ENCODE data around the gene ISYNA1. TPM values are rescaled to one million over a fixed set of nuclear protein-coding genes. Genes with fewer than 3 reads are reported as not detected.
A peak's percentile ranks its signal among the peaks of the same experiment; 100 is the strongest.
"Not testable (repeated sequence)": the region's sequence is repeated elsewhere in the genome, so short reads cannot be mapped to it uniquely, and the experiment has no call there.

Gene ISYNA1
- total RNA-seq, 2 donors from 2014 or later: 27.5 to 28.1 TPM

DNA sequence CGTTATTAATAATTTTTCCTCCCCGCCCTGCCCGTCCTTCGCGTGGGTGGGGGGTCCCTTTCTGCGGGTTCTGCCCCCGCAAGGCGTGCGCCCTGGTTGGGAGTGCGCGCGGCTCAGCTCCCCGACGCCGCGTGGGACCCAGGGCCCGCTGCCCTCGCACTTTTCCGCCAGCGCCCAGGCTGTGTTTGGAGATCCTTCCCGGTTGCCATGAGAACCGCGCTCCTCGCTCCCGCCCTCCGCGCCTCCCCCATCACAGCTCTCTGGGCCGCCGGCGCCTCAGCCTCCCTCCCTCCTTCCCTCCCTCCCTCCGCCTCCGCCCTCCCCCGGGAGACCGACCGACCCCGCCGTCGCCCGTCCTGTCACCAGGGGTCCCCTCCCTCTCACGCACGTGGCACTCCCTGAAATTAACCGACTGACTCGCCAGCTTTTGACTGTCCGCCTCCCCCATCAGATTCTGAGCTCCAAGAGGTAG, 21.1 kb downstream of the ISYNA1 start:
- DNase-seq (ENCODE audit: low spot score): peak; percentile 98
- intact Hi-C loops (cut with DNase I): loop anchor here in 1 of 2 donors (10.0 kb wide), 2 partner anchors 142 to 952 kb away; partner anchors contain the start of genes IQCN and NXNL1

DNA sequence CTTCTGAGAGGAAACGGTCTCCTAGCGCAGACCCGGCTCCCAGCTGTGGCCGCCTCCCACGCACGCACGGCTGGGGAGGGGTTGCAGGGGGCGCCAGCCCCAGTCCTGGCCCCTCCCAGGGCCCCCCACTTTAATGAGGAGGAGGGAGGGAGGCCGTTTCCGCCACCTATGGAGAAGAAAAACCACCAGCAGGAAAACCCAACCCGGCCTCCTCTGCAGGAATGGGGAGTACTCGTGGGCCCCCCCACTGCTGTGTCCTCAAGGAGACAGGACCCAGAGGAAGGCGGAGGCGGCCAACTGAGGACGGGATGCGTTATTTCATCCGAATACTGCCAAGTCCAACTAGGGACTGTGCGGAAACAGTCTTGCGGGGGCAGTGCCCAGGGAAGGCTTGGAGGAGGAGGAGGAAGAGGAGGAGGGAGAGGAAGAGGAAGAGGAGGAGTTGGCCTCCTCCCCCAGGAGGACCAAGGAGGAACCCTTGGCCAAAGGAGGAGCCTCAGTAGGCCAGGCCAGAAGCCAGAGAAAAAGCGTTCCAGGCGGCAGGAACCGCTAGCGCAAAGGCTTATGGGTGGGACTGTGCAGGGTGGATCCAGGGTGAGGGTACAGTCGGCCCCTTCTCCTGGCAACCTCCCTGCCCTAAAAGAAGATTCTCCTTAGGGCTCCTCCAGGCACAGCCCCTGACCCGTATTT, 22.6 kb downstream of the ISYNA1 start:
- intact Hi-C loops (cut with DNase I): loop anchor here in 1 of 2 donors (10.0 kb wide), 2 partner anchors 141 to 951 kb away; partner anchors contain the start of genes IQCN and NXNL1
- peak; percentile 94 for DNase-seq (ENCODE audit: low spot score)

DNA sequence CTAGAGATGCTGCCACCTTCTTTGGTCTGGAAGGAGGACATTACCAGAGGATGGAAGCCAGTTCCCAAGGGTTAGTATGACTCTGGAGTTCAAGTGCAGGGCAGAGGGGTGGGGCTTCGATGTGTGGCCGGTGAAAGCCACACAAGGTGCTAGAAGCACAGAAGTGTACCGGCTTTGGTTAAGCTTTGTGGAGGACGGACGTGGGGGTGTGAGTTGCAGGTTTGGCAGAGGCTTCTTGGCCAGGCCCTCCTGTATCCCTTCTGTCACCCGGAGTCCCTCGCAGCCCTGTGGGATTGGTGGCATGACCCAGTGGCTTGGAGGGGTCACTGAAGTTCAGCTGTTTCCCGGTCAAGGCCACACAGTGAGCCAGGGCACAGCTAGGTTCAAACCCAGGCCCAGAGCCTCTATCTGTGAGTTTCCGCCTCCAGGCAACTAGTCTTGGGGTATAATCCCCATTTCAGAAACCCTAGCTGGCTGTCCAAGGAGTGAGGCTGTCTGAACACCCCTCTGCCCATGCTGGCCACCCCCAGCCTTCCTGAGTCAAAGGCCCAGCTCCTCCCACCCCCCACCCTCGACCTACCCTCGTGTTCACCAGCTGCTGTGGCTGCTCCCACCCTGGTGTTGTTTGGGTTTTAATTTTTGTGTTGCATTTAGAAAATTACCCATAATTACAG, 23.3 kb downstream of the ISYNA1 start:
- no peak for DNase-seq (ENCODE audit: low spot score)
- intact Hi-C loops (cut with DNase I): loop anchor here (5.0 to 10.0 kb wide), 3 partner anchors 67 to 950 kb away; partner anchors contain the start of genes IQCN (in 1 of the 2) and NXNL1 (in 1 of the 2)

DNA sequence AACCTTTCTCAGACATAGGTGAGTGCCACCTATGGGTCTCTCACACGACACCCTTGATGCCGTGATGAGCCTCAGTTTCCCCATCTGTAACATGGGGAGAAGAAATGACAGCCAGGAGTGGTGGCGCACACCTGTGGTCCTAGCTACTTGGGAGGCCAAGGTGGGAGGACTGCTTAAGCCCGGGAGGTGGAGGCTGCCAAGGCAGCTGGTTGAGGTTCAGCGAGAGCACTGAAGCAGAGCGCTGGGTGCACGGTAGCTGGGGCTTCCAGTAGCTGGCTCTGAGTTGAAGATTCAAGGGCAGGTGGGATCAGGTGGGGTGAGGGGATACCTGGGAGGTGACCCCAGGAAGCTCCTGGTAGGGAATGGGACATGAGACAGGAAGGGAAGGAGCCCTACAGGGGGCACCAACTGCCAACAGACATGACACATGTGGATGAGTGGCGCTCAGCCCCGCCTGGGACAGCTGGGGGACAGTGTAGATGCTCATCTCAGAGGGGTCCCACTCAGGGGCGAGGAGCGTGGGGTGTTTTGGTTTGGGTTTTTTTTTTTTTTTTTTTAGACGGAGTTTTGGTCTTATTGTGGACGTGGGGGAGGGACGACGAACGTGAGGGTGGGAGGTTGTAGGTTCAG, 25.2 kb downstream of the ISYNA1 start:
- intact Hi-C loops (cut with DNase I): loop anchor here (5.0 to 10.0 kb wide), 3 partner anchors 65 to 948 kb away; partner anchors contain the start of genes IQCN (in 1 of the 2) and NXNL1 (in 1 of the 2)
- no peak for DNase-seq (ENCODE audit: low spot score)

DNA sequence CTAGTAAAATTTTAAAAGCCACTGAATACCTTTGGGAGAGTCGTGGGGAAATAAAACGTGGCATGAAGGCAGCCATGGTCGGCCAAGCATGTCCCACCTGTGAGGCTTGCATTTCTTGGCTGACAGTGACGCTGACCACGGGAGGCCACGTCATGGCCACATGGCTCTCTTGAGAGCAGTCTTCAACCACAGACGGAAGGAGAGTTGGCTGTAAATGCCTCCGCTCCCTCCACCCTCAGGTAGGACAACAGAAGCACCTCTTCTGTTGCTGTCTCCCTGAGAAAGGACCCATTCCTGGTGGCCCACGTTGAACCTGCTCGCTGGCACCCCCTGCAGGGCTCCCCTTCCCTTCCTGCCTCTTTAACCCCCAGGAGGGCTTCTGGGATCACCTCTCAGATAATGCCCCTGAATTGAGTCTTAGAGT, 29.9 kb downstream of the ISYNA1 start:
- intact Hi-C loops (cut with DNase I): loop anchor here in 1 of 2 donors (10.0 kb wide), 1 partner anchor 53 kb away; no protein-coding TSS in a partner anchor
- peak; percentile 80 for DNase-seq (ENCODE audit: low spot score)

DNA sequence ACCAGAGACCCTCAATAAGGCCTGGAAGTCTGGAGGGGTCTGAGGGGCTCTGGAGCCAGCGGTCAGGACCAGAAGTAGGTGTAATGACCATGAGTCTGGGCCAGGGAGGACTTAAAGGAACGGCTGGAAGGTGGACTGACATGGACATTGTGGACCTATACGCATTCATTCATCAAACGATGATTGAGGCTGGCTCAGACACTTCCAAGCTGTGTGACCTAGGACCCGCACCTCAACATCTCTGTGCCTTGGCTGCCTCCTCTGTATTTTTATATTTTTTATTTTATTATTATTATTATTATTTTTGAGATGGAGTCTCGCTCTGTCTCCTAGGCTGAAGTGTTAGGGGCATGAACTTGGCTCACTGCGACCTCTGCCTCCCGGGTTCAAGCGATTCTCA, 31.2 kb downstream of the ISYNA1 start:
- DNase-seq (ENCODE audit: low spot score): no peak
- intact Hi-C loops (cut with DNase I): loop anchor here in 1 of 2 donors (10.0 kb wide), 1 partner anchor 52 kb away; no protein-coding TSS in a partner anchor

DNA sequence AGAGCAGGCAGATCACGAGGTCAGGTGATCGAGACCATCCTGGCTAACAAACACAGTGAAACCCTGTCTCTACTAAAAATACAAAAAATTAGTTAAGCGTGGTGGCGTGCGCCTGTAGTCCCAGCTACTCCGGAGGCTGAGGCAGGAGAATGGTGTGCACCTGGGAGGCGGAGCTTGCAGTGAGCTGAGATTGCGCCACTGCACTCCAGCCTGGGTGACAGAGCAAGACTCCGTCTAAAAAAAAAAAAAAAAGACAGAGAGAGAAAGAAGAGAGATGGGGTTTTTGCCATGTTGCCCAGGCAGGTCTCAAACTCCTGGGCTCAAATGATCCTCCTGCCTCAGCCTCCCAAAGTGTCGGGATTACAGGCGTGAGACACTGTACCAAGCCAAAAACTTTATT, 32.2 kb downstream of the ISYNA1 start:
- not testable (repeated sequence) for DNase-seq (ENCODE audit: low spot score)
- intact Hi-C loops (cut with DNase I): loop anchor here in 1 of 2 donors (10.0 kb wide), 1 partner anchor 51 kb away; no protein-coding TSS in a partner anchor

DNA sequence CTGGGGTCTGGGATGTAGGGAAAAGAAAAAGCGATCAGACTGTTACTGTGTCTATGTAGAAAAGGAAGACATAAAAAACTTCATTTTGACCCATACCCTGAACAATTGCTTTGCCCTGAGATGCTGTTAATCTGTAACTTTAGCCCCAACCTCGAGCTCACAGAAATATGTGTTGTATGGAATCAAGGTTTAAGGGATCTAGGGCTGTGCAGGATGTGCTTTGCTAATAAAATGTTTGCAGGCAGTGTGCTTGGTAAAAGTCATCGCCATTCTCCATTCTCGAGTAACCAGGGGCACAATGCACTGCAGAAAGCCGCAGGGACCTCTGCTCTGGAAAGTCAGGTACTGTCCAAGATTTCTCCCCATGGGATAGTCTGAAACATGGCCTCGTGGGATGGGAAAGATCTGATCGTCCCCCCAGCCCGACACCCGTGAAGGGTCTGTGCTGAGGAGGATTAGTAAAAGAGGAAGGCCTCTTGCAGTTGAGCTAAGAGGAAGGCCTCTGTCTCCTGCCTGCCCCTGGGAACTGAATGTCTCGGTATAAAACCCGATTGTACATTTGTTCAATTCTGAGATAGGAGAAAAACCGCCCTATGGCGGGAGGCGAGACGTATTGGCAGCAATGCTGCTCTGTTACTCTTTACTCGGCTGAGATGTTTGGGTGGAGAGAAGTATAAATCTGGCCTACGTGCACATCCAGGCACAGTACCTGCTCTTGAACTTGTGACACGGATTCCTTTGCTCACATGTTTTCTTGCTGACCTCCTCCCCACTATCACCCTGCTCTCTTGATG, 35.3 kb downstream of the ISYNA1 start:
- DNase-seq (ENCODE audit: low spot score): not testable (repeated sequence)
- intact Hi-C loops (cut with DNase I): loop anchor here in 1 of 2 donors (10.0 kb wide), 1 partner anchor 48 kb away; no protein-coding TSS in a partner anchor

DNA sequence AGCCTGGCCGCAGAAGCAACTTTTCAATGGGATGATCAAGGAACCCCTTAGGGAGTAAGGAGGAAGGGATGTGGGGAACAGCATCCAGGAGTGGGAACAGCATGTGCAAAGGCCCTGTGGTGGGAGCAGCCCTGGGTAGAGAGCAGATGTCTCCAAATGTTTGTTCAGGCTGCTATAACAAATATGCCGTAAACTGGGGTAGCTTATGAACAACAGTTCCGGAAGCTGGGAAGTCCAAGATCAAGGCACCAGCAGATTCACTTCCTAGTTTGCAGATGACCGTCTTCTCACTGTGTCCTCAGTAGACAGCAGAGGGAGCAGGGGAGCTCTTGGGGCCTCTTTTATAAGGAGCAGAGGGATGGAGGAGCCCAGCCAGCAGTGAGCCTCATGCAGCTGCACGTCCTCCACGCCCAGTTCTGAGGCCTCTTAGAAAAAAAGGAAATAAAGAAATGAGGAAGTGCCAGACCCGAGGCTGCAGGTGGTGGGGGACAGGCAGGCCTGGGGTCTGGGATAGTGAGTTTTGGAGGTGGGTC, 36.3 kb downstream of the ISYNA1 start:
- intact Hi-C loops (cut with DNase I): loop anchor here in 1 of 2 donors (10.0 kb wide), 1 partner anchor 47 kb away; no protein-coding TSS in a partner anchor
- peak; percentile 92 for DNase-seq (ENCODE audit: low spot score)

DNA sequence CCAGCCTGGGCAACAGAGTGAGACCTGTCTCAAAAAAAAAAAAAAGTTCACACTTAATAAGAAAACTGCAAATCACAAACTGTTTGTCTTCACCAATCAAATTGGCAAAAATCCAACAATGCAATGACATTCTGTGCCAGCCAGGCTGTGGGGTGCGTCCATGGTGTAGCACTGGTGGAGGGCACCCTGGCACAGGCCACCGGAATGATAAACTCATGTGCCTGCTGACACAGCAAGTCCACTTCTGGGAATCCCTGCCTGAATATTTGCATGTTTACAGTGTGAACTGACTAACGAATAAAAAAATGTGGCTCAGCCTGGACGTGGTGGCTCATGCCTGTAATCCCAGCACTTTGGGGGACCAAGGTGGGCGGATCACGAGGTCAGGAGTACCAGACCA, 38.9 kb downstream of the ISYNA1 start:
- DNase-seq (ENCODE audit: low spot score): no peak
- intact Hi-C loops (cut with DNase I): no loop called here

DNA sequence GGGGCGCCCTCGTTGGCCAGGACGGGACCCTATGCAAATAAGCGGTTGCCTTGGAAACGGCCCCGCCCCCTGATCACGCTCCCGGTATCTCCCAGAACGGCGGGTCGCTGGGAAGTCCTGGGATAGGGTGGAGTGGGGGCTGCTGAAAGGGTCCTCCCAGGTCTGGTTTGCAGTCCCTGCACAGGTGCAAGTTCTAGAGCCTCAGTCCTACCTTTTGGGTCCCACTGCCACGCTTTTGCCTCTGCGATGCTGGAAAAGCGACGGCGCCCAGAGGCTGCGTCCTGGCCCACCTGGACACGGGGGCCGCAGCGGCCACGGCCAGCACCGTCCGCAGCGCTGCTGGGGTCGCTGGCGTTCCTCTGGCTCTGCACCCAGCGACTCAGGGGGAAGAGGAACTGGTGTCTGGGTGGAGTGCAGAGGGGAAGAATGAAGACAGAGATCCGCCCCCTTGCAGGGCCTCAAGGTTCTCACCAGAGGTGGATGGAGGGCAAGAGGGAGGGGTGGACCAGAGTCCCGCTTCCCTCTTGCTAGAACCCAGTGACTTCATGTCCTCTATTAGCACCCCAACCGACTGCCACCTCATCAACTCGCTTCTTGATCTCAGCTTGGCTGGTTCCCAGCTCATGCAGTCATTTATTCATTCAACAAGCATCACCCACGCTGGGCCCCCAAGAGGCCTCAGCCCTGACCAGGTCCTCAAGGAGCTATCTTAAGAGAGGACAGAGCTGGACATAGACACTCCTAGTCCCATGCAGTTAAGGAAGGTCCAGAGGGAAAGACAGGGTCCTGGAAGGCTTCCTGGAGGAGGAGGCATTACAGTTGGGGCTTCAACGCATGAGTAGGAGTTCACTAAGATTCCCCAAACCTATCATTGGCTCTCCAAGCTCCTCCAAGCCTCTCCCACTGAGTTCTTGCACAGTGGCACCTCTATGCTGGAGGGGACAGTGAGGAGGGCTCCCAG, 40.4 kb downstream of the ISYNA1 start, which contains the start of gene LRRC25:
Gene LRRC25, minus strand, starts transcription at position 381 of the 961 bp plus-strand sequence. CDS start 659 bp downstream, outside the sequence.
- intact Hi-C loops (cut with DNase I): no loop called here
- DNase-seq (ENCODE audit: low spot score): peak; percentile 88

DNA sequence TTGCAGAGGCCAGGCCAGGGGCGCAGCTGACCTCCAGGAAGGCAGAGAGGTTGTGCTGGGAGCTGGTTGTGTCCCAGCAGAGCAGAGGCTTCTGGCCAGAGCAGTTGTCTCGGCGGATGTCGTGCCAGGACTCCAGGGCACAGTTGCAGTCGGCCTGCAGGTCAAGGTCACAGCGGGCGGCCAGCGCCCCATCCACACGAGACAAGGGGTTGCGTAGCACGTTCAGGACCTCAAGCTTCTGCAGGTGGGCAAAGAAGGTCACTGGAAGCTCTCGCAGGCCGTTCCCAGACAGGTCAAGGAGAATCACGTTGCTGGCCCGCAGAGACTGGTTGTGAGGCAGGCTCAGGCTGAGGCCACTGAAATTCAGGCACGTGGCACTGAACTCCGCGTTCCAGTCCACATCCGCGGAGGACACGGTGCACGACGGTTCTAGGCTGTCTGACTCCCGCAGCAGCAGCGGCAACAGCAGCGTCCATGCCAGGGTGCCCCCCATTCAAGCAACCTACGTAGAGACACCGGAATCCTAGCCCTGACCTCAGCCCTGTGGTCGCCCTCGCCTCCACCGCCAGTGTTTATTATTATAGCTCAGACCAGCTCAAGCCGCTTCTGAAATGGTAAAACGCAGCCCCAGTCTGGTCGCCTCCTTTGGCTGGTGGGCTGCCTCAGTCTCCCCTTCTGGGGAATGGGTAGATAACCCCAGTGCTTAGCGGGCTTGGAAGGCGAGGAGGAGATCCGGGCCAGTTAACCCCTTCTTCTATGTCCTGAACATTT, 41.3 kb downstream of the ISYNA1 start:
- intact Hi-C loops (cut with DNase I): no loop called here
- no peak for DNase-seq (ENCODE audit: low spot score)

DNA sequence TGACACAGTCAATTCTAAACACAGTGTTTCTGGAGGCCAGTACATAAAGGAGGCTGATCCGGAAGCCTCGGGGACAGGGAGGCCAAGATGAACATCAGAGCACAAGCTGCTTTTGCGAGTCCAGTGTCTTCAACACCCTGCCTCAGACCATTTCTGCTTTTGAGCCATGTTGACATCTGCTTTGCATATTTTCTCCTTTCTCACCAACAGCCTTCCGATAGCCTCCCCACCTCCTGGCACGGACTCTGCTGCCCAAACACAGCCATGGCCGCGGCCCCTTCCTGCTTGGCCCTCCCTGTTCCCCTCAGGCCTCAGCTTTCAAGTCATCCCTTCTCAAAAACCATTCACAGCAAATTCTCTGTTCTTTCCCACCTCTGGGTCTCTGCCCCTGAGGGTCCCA, 44.1 kb downstream of the ISYNA1 start:
- intact Hi-C loops (cut with DNase I): no loop called here
- no peak for DNase-seq (ENCODE audit: low spot score)

DNA sequence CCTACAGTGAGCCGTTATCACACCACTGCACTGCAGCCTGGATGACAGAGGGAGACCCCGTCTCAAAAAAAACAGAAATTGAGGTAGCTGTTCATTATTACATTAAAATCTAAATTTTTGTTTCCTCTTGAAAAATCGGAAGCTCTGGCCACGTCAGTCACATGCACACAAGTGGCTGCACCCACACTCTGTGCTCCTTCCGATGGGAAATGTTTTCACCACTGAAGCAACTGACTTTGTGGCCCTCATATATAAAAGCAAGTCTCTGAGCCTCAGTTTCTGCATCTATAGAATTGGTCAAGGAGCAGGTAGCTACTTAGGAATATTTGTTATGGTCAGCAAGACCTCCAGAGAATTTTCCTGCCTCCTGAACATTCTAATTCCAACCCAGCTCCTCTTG, 45.0 kb downstream of the ISYNA1 start:
- no peak for DNase-seq (ENCODE audit: low spot score)
- intact Hi-C loops (cut with DNase I): no loop called here

DNA sequence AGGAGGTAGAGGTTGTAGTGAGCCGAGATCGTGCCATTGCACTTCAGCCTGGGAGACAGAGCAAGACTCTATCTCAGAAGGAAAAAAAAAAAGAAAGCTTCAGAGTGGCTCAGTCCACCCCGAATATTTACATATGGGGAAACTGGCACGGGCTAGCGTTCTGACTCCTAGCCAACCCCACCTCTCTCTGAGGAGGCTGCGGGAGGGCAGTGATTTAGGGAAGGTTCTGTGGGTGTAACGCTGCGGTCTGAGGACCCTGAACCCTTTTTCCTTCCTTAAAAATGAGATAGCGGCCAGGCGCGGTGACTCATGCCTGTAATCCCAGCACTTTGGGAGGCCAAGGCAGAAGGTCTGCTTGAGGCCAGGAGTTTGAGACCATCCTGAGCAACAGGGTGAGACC, 45.5 kb downstream of the ISYNA1 start:
- intact Hi-C loops (cut with DNase I): no loop called here
- DNase-seq (ENCODE audit: low spot score): peak; percentile 87

DNA sequence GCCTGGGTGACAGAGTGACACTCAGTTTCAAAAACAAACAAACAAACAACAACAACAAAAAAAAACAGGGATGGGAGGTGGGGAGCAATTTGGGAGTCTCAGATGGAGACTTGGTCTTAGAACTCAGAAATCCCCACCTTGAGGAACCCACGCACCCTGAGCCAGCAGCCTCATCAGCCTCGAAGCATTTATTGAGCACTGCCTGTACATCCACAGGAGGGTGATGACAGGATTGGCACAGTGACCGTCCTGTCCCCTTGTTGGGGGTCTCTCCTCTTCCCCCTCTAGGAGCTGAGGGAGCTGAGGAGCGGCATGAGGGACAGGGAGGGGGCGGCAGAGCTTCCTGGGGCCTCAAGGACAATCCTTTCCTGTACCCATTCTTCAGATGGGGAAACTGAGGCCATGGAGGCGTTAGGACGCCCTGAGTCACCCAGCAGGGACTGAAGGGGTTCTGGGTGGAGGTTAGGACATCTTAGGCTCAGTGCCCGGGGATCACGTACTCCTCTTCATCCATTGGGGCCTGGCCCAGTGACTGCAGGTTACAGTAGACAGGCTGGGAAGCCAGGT, 46.3 kb downstream of the ISYNA1 start:
- intact Hi-C loops (cut with DNase I): no loop called here
- no peak for DNase-seq (ENCODE audit: low spot score)

Measured in posterior vena cava (tissue), 2 donors.